Stimulated activated CD4-positive, alpha-beta T cell treated with anti-CD3 and anti-CD28 coated beads, Interleukin-1b, Interleukin-23, amount 100 ng/mL, for 24 hours (primary cell): Measurements from ENCODE around the gene ABCF2.

Experiments used
- DNase-seq, 4 experiments: peaks; one replicate each; pipeline ENCODE4 v3.0.0-alpha.2; 2020; ENCODE audit warnings: low read depth in 4 of 4, low spot score in 1 of 4

ABCF2 gene

GRCh38 chr7:151195616-151196450 lies 31.2 kb downstream of the ABCF2 start:
- DNase-seq, result no peak

- no peak for DNase-seq
Measured at GRCh38 chr7:151194188-151194587, 32.8 kb downstream of the ABCF2 start.

GRCh38 chr7:151193203-151193978 lies 33.6 kb downstream of the ABCF2 start:
- no peak for DNase-seq

GRCh38 chr7:151192002-151192539 lies 34.9 kb downstream of the ABCF2 start:
- no peak for DNase-seq

GRCh38 chr7:151191544-151191943 lies 35.5 kb downstream of the ABCF2 start:
- DNase-seq, result no peak

GRCh38 chr7:151189038-151189437 lies 38.0 kb downstream of the ABCF2 start:
- DNase-seq, result no peak

GRCh38 chr7:151188252-151188542 lies 38.8 kb downstream of the ABCF2 start:
- no peak for DNase-seq

GRCh38 chr7:151187409-151188251 lies 39.4 kb downstream of the ABCF2 start:
- no peak for DNase-seq

GRCh38 chr7:151186640-151187408 lies 40.2 kb downstream of the ABCF2 start, which contains the start of gene ASB10:
Gene ASB10, minus strand, starts transcription at chr7:151187250. Its CDS starts 120 bp downstream, at chr7:151187130.
- no peak for DNase-seq

GRCh38 chr7:151185762-151186639 lies 41.0 kb downstream of the ABCF2 start:
- DNase-seq, result no peak

GRCh38 chr7:151181011-151181431 lies 46.0 kb downstream of the ABCF2 start:
- DNase-seq, result no peak

- DNase-seq, result no peak
Measured at GRCh38 chr7:151179946-151180345, 47.1 kb downstream of the ABCF2 start.

- no peak for DNase-seq
Measured at GRCh38 chr7:151179287-151179860, 47.6 kb downstream of the ABCF2 start.

- no peak for DNase-seq
Measured at GRCh38 chr7:151178831-151179230, 48.2 kb downstream of the ABCF2 start.

GRCh38 chr7:151178236-151178635 lies 48.8 kb downstream of the ABCF2 start:
- no peak for DNase-seq

- DNase-seq, result no peak
Measured at GRCh38 chr7:151177310-151177709, 49.7 kb downstream of the ABCF2 start.

GRCh38 chr7:151176401-151176800 lies 50.6 kb downstream of the ABCF2 start:
- DNase-seq, result no peak

GRCh38 chr7:151175793-151176311 lies 51.2 kb downstream of the ABCF2 start:
- DNase-seq, result no peak
